ENCODE measurements around the gene NPAS1.

The NPAS1 gene

DNA sequence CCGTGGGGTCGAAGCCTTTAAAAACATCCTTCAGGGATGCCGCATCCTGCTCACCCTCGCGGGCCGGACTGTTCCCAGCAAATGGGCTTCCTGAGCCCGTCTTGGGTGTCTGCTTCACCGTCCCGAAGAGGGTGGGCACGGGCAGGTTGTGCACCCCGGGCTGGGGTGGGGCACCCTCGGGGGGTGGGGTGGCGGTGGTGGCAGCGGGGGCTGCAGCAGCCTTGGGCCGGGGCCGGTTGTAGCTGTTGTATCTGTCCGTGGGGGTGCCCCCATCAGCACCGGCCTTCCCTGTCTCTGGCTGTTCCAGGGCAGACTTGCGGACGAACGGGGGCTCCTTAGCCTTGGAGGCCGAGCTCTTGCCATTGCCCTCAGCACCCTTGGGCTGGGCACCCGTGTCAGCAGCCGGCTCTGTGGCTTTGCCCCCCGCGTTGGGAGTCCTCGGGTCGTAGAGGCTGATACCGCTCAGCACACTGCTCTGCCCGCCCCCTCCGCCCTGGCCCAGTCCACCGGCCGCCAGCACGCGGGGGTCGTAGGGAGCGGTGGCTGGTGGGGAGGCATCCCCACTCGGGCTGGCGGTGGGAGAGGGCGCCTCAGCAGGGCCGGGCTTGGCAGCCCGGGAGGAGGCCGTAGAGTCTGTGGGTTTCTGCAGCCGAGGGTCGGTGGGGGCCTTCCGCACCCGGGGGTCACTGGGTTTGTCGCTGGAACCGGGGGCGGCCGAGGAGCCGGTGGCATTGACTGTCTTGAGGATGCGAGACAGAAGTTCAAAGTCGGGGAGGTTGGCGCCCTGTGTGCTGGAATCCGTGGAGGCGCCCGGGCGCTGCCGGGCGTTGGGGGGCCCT lies 47.0 kb downstream of the NPAS1 start:
- TF ChIP-seq, protein P1, sequence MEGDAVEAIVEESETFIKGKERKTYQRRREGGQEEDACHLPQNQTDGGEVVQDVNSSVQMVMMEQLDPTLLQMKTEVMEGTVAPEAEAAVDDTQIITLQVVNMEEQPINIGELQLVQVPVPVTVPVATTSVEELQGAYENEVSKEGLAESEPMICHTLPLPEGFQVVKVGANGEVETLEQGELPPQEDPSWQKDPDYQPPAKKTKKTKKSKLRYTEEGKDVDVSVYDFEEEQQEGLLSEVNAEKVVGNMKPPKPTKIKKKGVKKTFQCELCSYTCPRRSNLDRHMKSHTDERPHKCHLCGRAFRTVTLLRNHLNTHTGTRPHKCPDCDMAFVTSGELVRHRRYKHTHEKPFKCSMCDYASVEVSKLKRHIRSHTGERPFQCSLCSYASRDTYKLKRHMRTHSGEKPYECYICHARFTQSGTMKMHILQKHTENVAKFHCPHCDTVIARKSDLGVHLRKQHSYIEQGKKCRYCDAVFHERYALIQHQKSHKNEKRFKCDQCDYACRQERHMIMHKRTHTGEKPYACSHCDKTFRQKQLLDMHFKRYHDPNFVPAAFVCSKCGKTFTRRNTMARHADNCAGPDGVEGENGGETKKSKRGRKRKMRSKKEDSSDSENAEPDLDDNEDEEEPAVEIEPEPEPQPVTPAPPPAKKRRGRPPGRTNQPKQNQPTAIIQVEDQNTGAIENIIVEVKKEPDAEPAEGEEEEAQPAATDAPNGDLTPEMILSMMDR (IDR thresholded peaks at IDR 0.05; ENCODE audit: insufficient read depth, missing control alignments) = no peak
- DNase-seq (ENCODE audit: insufficient read length, low spot score) (no peak), FAIRE-seq (no peak)

DNA sequence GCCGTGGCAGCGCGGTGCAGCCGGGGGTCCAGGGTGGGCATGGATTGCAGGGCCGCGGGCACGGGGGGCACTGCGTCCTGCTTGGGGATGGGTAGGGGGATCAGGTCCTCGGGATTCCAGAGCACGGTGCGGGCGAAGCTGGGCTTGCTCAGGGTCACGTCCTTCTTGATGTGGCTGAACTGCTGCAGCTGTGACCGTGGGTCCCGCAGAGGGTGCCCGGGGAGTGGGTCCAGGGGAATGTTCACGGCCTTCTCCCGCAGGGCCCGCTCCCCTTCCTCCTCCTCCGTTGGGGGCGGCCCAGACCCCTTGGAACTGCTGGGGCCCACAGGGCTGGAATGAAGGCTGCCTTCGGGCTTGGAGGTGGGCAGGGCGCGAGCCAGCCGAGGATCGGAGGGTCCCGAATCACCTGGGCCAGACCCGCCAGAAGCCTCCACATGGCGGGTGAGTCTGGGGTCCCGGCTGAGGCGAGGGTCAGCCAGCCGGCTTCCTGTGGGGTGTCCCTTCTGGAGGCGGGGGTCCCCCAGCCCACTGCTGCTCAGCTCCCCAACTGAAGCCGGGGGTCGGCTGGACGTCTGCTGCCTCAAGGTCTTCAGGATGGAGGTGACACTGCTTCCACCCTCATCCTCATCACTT lies 47.7 kb downstream of the NPAS1 start:
- DNase-seq (ENCODE audit: insufficient read length, low spot score) (no peak), FAIRE-seq (no peak)
- TF ChIP-seq, protein P1 (IDR thresholded peaks at IDR 0.05; ENCODE audit: insufficient read depth, missing control alignments) = no peak

DNA sequence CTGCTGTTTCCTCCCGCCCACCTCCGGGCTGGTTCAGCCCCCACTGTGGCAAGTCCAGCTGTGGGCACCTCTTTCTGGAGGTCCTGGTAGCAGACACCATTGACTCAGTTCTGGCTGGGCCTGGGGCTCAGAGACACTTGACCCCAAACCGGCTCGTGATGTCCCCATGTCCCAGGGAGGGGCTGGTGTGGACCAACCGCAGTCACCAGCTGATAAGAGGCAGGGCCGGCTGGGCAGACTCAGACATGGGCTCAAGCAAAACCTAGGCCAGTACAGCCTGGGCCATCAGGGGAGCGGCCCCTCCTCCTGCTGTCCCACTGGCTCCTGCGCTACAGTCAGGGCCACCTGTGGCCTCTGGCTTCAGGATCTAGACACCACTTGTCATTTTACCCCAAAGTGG lies 48.6 kb downstream of the NPAS1 start:
- TF ChIP-seq, protein P1 (IDR thresholded peaks at IDR 0.05; ENCODE audit: insufficient read depth, missing control alignments) = no peak
- FAIRE-seq (no peak), DNase-seq (ENCODE audit: insufficient read length, low spot score) (no peak)

DNA sequence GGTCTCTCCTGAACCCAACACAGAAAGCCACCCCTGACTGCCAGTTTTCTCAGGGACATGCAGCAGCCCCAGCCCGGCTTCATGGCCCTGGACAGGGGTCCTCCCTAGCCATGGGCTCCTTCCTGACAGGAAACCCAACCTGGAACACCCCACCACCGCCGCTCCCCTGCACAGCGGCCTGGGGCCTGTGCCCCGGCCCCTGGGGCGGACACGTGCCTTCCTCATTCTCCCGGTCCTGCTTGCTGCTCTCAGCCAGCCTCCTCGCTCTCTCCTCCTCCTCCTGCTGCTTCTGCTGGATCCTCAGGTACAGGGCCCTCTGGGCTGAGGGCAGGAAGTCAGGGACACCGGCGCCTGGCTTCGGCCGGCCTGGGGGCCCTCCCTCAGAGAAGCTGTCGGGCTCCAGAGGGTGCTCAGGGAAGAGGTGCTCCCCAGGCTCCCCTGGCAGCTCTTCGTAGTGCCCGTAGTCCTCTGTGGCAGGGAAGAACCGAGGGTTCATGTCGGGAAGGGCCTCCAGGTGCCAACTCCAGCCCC lies 49.3 kb downstream of the NPAS1 start:
- DNase-seq (ENCODE audit: insufficient read length, low spot score) = no peak
- TF ChIP-seq, protein P1 (IDR thresholded peaks at IDR 0.05; ENCODE audit: insufficient read depth, missing control alignments) = no peak
- FAIRE-seq = no peak

DNA sequence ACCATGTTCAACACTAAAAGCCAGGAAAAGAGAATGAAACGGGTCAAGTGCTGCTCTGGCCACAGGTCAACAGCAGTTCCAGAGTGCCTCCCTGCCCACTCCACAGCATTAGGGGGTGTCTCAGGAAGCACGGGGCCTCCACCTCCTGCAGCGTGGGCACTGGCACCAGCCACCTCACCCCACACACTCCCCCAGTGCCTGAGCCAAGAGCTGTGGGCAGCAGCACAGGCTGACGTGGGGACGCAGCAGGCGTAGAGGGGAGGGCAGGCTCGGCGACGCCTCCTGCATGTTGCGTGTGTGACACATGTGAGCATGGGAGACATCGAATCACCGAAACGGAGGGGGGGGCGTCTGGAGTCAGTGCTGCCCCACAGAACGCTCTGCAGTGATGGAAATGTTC lies 50.2 kb downstream of the NPAS1 start:
- FAIRE-seq (no peak), DNase-seq (ENCODE audit: insufficient read length, low spot score) (no peak)
- TF ChIP-seq, protein P1 (IDR thresholded peaks at IDR 0.05; ENCODE audit: insufficient read depth, missing control alignments) = no peak

DNA sequence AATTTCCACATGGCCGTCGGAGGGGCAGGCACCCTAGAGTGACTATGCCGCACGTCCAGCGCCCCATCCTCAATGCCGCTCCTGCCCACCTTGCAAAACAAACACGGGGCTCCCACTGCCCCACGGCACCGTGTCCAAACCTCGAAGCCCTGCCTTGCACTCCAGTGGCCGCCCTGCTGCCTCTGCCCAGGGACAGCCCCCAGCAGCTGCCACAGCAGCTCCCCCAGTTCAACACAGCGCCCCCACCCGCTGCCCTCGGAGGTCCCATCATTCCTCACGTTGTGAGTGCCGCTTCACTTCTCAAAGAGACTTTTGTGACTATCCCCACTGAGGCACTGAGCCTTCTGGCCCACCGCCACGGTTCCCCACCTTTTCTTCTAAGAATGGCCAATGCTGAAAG lies 51.1 kb downstream of the NPAS1 start:
- DNase-seq (ENCODE audit: insufficient read length, low spot score) (no peak), FAIRE-seq (no peak)
- TF ChIP-seq, protein P1 (IDR thresholded peaks at IDR 0.05; ENCODE audit: insufficient read depth, missing control alignments) = no peak

DNA sequence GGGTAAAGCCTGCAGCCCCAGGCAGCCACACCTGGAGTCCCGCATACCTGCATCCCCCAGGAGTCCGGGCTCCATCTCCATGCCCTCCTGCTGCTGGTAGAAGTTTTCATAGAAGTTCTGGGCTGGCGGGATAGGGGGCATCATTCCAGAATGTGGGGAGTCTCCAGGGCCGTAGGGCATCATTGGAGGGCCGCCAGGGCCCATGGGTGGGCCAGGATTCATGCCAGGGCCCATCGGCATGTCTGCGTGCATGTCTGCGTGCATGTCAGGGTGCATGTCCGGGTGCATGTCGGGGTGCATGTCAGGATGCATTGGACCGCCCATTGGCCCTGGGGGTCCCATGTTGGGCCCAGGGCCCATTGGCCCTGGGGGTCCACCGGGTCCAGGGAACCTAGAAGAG lies 52.1 kb downstream of the NPAS1 start:
- no peak for DNase-seq (ENCODE audit: insufficient read length, low spot score)
- TF ChIP-seq, protein P1 (IDR thresholded peaks at IDR 0.05; ENCODE audit: insufficient read depth, missing control alignments) = no peak
- no peak for FAIRE-seq

Measured in D721Med (cell line).